HG02884 (cell line): ENCODE results near the gene GOLGA6A.
"Not testable (repeated sequence)": the region's sequence is repeated elsewhere in the genome, so short reads cannot be mapped to it uniquely, and the experiment has no call there.

ENCODE experiments used
- ATAC-seq: cut with Tn5 transposase; IDR thresholded peaks from one replicate; pipeline ENCODE4 v1.9.1; 2021; ENCODE audit warnings: mild to moderate bottlenecking, moderate library complexity; ENCODE audit not compliant: unreplicated experiment

GOLGA6A gene, protein sequence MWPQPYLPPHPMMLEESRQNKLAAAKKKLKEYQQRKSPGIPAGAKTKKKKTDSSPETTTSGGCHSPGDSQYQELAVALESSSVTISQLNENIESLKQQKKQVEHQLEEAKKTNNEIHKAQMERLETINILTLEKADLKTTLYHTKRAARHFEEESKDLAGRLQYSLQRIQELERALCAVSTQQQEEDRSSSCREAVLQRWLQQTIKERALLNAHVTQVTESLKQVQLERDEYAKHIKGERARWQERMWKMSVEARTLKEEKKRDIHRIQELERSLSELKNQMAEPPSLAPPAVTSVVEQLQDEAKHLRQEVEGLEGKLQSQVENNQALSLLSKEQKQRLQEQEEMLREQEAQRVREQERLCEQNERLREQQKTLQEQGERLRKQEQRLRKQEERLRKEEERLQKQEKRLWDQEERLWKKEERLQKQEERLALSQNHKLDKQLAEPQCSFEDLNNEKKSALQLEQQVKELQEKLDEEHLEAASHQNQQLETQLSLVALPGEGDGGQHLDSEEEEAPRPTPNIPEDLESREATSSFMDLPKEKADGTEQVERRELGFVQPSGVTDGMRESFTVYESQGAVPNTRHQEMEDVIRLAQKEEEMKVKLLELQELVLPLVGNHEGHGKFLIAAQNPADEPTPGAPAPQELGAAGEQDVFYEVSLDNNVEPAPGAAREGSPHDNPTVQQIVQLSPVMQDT

DNA sequence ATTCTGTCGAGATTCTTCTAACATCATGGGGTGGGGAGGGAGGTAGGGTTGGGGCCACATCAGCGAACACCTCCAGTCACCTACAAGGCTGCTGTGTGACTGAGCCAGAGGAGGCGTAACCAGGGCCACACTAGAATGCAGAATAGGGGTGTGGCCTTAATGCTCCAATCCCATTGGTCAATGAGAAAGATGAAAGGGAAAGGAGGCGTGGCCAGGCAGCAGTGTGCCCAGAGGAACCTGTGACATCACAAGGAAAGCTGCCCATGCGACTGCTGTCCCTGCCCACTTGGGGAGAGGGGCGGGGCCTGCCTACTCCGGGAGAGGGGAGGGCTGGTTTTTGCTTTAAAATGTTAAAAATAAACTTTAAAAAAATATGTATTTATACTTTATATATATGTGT is at the start of gene GOLGA6A:
TSS of gene GOLGA6A (minus strand) at position 101 of the 400 bp plus-strand sequence. CDS start at position 60, 41 bp downstream.
- not testable (repeated sequence) for ATAC-seq

DNA sequence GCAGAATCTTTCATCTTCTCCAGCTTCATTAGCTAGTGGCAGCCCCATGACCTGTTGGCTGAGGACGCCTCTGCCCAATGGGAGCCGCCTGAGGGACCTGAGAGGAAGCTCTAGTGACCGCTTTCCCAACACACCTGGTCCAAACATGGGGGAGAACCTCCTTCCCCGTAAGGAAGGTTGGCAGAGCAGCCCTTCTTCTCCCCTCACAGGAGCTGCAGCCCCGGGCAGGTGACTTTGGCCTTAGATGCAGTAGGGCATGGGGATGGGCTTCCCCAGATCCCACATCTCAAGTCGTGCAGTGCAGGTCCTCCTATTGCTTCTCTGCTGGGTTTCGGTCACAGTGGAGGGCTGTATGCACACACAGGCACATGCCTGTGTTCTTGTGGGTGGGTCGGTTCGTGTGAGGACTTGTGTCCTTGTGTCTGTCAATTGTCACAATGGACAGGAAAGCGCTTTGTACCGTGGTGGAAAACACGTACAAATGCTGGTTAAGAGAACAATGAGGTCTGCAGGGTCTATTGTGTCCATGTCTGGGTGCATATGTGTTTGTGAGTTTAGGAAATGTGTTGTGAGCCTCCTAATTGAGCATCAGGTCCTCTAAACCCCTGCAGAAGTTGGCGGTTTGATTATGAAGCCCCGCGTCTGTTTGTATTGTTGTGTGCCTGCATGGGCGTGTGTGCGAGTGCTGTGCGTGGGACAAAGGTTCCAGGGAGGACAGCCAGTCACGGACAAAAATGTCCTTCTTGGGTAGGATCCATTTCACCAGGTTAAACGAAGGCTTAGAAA is 49.5 kb upstream of the GOLGA6A start:
- no peak for ATAC-seq

DNA sequence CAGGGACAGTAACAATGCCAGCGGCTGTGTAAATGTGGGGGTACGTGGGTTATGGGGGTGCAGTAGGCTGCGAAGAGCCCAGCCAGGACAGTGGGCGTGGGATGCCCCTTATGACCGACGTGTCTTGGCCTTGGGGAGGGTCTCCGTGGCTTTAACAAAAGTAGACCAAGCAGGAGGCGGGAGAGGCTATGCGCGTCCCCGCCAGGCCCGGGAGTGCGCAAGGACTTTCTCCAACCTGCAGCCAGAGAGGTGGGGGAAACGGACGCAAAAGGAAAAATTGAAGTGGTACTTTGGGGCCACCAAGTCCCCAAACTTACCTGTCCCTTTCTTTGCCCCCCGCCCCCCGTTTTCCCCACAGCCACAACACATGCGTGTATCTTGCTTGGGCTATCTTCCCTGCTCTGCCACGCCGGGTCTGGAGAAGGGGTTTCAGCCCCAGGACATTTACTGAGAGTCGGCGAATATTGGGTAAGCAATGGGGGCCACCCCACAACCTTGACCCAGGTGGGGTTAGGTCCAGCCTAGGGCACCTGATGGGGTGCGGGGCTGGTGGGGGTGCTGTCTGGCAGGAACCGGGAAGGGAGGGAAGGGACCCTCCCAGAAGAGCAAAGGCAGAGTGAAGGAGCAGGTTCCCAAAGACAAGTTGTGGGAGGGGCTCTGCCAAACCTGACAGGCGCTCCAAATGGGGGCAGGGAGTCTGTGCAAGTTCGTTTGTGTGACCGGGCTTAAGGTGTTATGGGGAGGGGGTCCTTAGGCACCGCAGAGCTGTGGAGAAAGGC is 48.7 kb upstream of the GOLGA6A start:
- no peak for ATAC-seq

DNA sequence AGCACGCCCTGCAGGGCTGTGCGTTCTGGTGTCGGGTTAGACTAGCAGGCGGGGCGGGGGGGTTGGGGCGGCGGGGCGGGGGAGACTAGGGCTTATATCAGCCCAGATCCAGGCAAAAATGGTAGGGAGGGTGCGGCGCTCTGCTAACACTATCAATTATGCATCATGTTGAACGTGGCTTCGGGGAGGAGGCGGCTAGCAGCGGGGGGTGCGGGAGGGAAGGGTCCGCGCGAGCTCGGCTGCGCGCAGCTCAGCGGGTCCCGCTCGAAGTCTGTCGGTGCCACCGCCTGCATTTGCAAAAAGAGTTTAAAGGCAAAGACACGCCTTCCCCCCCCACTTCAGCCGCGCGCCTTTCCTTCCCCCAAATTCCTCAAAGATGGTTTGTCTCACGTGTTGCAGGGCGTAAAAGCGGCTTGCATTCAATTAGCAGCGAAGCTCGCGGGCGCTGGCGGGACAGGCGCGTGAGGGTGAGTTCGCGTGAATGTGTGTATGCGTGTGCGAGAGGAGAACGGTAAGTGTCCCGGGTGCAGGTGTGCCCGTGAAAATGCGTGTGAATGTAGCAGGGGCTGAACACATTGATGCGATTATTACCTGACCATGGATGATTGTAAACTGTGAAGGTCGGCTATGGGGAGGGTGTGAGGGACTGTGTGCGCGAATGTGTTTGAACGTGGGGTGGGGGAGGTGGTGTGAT is 48.0 kb upstream of the GOLGA6A start, which contains the start of gene ISLR2:
TSS of gene ISLR2 (plus strand) at position 432 of the 694 bp plus-strand sequence. CDS start 2,169 bp downstream, outside the sequence.
- no peak for ATAC-seq

DNA sequence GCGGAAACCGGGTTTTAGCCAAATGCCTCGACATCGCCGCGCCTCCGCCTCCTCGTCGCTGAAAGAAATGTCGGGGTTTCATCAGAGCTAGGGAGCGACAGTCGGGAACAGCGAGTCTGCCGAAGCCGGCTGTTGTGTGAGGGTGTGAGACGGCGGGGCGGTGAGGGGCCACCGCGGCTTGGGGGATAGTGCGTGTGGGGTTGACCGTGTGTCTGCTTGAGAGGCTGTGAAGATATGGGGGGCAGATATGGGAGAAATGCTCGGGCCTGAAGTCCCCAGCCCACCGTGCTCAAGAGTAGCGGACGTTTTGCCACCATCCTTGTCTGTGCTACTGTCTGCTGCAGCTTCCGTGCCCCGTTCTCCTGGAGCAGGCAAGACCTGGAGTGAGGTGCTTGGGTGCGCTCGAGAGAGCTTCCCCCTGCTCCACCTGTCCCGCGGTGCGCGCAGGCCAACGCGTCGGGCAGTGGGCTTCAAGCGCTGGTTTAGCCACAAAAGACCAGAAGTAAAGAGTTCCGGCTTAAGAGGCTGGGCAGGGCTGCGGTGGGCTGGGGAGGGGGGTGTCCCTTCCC is 47.3 kb upstream of the GOLGA6A start:
- no peak for ATAC-seq

DNA sequence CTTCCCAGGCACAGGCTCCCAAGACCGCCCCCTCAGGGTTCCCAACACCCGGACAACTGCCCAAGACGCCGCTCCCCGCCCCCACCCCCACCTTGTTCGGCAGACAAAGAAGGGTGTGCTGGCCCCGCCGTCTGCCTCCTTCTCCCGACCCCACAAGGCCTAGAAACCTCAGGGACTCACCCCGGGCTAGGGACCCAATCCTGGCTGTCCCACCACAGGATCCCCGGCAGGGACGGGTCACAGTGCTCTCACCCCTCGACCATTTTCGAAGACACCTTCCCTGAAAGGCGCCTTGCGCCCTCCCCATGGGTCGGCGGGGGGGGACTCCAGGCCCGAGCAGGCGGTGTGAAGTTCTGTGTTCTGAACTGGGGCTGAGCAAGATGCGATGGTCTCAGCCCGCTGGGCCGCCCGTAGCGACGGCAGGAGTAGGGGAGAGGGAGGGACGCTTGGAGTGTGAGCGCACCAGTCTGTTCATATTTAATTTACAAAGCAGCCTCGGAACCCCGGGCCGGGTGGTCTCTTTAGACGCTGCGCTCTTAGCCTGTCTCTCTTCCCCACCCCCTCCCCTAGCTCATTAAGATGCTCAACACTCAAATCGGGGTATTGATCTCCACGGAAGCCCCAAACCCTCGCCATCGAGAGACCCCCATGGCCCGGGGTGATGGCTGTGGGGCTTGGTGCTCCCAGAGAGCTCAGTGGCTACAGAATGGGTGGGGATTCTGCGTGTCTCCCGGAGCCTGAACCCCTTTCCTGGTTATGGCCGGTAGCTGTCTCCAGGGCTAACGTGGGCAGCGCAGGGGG is 46.6 kb upstream of the GOLGA6A start:
- ATAC-seq, result no peak

DNA sequence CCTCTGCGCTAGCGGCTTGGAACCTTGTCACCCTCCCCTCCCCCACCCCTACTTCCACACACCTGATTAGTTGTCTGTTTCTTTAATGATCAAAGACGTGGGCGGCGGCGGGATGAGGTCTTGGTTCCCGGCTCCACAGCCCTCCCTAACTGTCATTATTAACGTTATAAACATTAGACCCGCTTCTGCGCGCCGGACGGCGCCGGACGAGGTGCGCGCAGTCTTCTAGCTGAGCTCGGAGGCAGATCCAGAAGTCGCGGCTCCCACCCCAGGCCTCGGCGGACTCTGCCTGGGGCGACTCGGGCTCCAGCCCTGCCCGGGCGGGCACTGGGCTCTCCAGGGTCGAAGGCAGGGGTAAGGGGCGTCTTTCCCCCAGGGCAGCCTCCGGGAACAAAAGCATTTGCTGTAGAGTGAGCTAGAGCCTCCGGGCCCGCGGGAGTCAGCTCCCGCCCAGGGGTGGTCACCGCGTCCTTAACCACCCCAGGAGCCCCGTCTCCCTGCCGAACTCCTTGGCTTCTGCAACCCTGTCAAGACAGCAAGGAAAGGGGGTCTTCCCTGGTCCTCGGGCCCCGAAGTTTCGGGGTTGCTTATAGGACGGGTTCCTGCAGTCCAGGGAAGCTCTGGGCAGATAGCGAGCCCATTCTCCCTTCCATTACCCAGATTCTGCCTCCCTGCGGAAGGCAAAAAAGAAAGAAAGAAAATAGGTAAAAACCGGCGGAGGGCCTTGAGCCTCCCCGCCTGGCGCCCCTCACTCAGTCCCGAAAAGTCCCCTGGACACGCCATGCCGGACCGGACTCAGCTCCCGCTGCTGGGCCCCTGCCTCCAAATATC is 45.8 kb upstream of the GOLGA6A start:
- no peak for ATAC-seq

DNA sequence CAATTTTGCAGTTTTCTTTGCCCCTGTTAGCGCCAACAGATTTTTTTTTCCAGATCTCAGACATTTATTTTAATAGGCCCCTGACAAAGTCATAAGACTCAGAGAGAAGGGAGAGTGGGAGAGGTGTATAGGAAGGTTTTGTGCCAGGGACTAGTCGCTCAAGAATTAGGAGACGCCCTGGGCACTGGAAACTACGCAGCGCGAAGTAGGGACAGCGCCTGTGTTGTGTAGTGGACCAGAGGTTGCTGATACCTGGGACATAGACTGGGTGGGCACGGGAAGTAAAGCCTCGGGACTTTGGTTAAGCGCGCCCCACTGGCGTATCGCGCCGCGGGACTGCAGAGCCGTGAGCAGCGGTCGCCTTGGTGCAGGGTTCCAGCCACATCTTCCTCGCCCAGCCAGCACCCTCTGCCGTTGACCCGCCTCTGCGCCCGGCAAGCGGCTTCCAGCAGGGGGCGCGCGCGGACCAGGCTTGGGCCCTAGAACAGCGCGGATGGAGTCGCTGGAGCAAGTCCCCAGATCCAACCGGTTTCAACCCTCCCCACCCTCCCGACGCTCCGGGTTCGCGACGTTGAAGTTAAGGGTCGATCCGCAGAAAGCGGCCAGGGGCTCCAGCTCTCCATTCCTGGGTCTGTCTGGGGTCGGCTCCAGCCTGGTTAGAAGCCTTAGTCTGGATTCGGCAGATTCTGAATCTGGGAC is 45.1 kb upstream of the GOLGA6A start:
- no peak for ATAC-seq

DNA sequence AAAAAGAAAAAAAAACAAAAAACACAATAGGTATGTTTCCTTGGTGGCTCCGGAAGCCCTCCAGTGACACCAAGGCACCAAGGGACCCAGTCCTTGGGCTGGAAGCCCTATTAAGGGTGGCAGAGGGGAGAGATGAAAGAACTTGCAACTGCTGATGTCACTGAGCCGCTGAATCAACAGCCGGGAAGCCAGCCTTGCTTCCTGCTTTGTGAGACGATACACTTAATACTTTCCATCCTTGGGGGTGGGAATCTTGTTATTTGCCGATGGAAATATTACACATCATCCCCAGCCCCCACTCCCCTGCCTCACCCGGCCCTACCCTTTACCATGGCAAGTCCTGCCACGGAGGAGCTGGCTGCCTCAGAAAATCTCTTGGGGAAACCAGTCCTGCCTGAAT is 42.4 kb upstream of the GOLGA6A start:
- ATAC-seq, result no peak

DNA sequence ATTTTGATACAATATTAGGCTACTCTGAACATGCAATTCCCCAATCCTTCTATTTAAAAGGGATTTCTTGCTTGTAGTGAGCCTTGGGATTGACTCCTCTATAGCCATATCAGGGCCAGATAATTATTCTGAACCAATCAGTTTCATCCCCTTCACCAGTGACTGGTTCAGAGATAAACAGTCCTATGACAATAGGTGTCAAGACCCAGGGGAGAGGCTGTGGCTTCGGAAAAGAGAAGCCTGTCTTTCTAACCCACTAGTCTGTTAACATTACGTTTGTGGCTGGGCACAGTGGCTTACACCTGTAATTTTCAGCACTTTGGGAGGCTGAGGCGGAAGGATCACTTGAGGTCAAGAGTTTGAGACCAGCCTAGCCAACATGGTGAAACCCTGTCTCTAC is 41.8 kb upstream of the GOLGA6A start:
- ATAC-seq, result no peak

DNA sequence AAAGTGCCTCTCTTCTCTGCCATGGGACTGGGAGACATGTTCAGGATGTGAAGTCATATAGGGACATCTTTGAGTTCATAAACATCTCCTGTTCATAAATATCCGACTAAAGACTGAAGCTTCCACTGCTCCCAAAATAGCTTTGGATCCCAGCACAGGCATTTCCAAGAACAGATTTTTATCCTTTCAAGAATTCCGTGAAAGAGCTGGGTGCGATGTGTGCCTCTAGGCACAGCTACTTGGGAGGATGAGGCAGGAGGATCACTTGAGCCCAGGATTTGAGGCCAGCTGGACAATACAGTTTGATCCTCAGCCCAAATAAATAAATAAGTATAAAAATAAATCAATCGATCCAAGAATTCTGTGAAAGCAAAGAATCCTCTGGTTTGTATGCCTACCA is 41.3 kb upstream of the GOLGA6A start:
- ATAC-seq, result no peak

DNA sequence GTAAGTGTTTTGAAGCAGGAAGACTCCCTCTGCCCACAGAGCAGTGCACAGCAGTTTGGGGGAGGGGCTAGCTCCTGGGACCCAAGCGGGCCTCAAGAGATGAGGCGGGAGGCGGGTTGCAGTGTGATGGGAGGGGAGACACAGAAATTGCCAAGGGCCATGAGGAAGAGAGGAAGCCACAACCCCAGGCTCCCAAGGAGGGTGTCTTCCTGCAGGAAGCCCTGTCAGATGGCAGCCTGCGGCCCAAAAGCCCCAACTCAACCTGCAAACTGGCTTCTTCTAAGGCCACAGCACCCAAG is 40.7 kb upstream of the GOLGA6A start:
- no peak for ATAC-seq

DNA sequence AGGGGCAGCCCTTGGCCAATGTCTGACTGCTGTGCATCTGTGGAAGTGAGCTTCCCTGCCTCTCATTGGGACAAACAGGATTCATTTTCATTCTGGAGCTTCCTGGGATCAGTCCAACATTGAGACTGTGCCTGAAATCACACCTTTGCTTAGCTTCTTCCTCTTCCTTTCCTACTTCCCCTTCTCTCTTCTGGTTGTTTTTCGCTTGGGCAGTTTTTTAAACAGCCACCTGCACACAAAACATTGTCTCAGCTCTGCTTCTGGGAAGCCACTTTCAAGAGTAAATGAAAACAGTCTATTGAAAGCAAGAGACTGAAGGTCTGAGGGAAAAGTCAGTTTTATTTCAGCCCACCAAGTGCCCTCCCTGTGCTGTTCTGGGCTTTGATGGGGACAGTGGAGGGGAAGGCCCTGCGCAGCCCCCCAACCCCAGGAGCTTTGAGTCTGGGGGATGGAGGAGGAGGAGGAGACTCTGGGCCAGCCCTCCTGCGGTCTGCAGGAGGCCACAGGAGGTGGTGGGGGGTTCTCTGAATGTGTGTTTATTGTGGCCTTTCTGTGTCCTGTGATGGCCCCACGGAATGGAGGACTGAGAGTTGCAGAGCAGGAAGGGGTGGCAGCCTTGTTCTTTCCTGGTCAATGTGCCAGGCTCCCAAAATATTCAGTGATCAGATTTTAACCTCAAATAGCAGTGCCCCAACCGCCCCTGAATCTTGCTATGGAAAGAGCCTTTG is 40.2 kb upstream of the GOLGA6A start:
- no peak for ATAC-seq

DNA sequence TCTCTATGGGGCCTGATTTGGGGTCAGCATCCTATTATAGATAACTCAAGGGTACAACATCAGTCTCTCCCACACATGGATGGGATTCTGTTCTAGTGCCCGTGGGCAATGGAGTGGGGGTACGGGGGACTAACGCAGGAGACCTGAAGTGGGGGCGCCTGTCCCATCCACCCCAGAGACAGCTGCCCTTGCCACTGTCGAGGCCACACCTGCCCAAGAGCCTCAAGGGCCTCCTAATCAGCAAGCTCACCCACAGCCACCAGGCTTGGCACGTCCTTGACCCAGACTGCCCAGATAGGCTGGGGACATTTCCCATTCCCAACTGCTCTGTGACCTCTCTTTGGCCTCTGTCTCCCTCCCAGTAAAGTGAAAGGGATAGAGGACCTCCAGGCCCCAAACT is 39.5 kb upstream of the GOLGA6A start:
- no peak for ATAC-seq

DNA sequence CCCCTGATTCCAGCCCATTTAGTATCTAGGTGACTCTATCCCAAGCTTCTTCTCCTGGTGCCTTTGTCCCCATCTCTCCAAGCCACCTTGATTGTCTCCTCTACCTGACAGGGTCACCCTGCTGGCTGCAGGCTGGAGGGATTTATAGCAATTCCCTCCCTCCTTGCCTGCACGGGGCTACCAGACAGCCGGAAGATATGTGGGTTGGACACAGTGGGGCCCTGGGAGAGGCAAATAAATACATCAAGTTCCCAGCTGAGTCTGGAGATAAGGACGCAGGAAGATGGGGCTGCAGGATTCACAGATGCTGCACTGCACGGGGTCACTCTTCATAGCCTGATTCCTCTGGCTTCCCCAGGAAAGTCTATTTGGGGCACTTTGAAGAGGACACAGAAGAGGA is 38.7 kb upstream of the GOLGA6A start:
- no peak for ATAC-seq

DNA sequence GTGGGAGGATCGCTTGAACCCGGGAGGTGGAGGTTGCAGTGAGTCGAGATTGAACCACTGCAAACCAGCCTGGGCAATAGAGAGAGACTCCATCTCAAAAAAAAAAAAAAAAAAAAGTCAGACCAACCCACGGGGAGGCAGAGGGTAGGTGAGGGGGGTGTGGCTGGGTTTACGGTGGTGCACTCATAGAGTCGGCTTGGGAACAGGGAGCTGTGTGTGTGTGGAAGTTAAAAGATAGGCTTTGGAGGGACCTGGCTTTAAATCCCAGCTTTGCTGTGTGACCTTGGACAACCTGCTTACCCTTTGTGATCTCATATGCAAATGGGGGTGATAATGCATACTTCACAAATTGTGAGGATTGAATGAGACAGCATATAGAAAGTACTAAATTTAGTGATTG is 38.1 kb upstream of the GOLGA6A start:
- no peak for ATAC-seq

DNA sequence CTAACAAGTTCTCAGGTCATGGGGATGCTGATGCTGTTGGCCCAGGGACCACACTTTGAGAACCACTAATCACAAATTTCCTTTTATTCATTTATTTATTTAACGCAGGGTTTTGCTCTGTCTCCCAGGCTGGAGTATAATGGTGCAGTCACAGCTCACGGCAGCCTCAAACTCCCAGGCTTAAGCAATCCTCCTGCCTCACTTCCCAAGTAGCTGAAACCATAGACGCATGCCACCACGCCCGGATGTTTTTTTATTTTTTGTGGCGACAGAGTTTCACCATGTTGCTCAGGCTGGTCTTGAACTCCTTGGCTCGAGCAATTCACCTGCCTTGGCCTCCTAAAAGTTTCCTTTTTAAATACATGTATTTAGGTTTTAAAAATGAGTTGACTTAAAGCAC is 27.4 kb upstream of the GOLGA6A start:
- no peak for ATAC-seq
